Measurements from ENCODE around the gene LMF1. TPM values are rescaled to one million over a fixed set of nuclear protein-coding genes. Genes with fewer than 3 reads are reported as not detected.
"Not testable (repeated sequence)": the region's sequence is repeated elsewhere in the genome, so short reads cannot be mapped to it uniquely, and the experiment has no call there.

The LMF1 gene
- total RNA-seq, 2 donors from 2014 or later = 12.3 to 17.8 TPM

GRCh38 chr16:896261-897199, 74.3 kb downstream of the LMF1 start:
- H3K27ac Mint-ChIP-seq = no peak overlapping the region
- H3K4me1 Mint-ChIP-seq = no peaks in the 10 kb centered on the region
- no peak for ATAC-seq (replicated peaks)
- H3K9me3 Mint-ChIP-seq = no peaks in the 10 kb centered on the region
- no peak overlapping the region for H3K4me3 Mint-ChIP-seq
- no peaks in the 10 kb centered on the region for H3K27me3 Mint-ChIP-seq
- H3K36me3 Mint-ChIP-seq (ENCODE audit: low read depth) = no peaks in the 10 kb centered on the region

GRCh38 chr16:895371-895770, 75.4 kb downstream of the LMF1 start:
- H3K27ac Mint-ChIP-seq = no peak overlapping the region
- H3K27me3 Mint-ChIP-seq = no peaks in the 10 kb centered on the region
- ATAC-seq (replicated peaks) = no peak
- H3K9me3 Mint-ChIP-seq = no peaks in the 10 kb centered on the region
- H3K36me3 Mint-ChIP-seq (ENCODE audit: low read depth) = no peaks in the 10 kb centered on the region
- no peaks in the 10 kb centered on the region for H3K4me1 Mint-ChIP-seq
- H3K4me3 Mint-ChIP-seq = no peak overlapping the region

GRCh38 chr16:894841-895240, 75.9 kb downstream of the LMF1 start:
- Mint-ChIP-seq H3K9me3 (no peaks in the 10 kb centered on the region), H3K27me3 (no peaks in the 10 kb centered on the region), H3K27ac (no peak overlapping the region), H3K36me3 (ENCODE audit: low read depth) (no peaks in the 10 kb centered on the region), H3K4me3 (no peak overlapping the region), H3K4me1 (no peaks in the 10 kb centered on the region)
- no peak for ATAC-seq (replicated peaks)

GRCh38 chr16:894136-894535, 76.6 kb downstream of the LMF1 start:
- no peak for ATAC-seq (replicated peaks)
- Mint-ChIP-seq H3K27me3 (no peaks in the 10 kb centered on the region), H3K4me3 (no peak overlapping the region), H3K27ac (no peak overlapping the region), H3K36me3 (ENCODE audit: low read depth) (no peaks in the 10 kb centered on the region), H3K9me3 (no peaks in the 10 kb centered on the region), H3K4me1 (no peaks in the 10 kb centered on the region)

- no peaks in the 10 kb centered on the region for H3K4me1 Mint-ChIP-seq
- ATAC-seq (replicated peaks) = no peak
Observed at GRCh38 chr16:893360-893759, 77.4 kb downstream of the LMF1 start.

GRCh38 chr16:892536-893255, 78.1 kb downstream of the LMF1 start:
- ATAC-seq (replicated peaks) = no peak
- Mint-ChIP-seq H3K27me3 (no peaks in the 10 kb centered on the region), H3K27ac (no peak overlapping the region), H3K4me3 (no peak overlapping the region), H3K4me1 (no peaks in the 10 kb centered on the region), H3K9me3 (no peaks in the 10 kb centered on the region), H3K36me3 (ENCODE audit: low read depth) (no peaks in the 10 kb centered on the region)

More at GRCh38 chr16:893360-893759, 77.4 kb downstream of the LMF1 start:
- Mint-ChIP-seq H3K9me3 (no peaks in the 10 kb centered on the region), H3K36me3 (ENCODE audit: low read depth) (no peaks in the 10 kb centered on the region), H3K27ac (no peak overlapping the region), H3K27me3 (no peaks in the 10 kb centered on the region), H3K4me3 (no peak overlapping the region)

- Mint-ChIP-seq H3K27me3 (no peaks in the 10 kb centered on the region), H3K36me3 (ENCODE audit: low read depth) (no peaks in the 10 kb centered on the region), H3K27ac (no peak overlapping the region), H3K9me3 (no peaks in the 10 kb centered on the region), H3K4me1 (no peaks in the 10 kb centered on the region), H3K4me3 (no peak overlapping the region)
- no peak for ATAC-seq (replicated peaks)
Observed at GRCh38 chr16:892006-892405, 78.8 kb downstream of the LMF1 start.

GRCh38 chr16:891353-891740, 79.4 kb downstream of the LMF1 start:
- Mint-ChIP-seq H3K9me3 (no peaks in the 10 kb centered on the region), H3K4me1 (no peaks in the 10 kb centered on the region), H3K27ac (no peak overlapping the region), H3K27me3 (no peaks in the 10 kb centered on the region), H3K36me3 (ENCODE audit: low read depth) (no peaks in the 10 kb centered on the region), H3K4me3 (no peak overlapping the region)
- ATAC-seq (replicated peaks) = no peak

- Mint-ChIP-seq H3K9me3 (no peaks in the 10 kb centered on the region), H3K27ac (no peak overlapping the region), H3K27me3 (no peaks in the 10 kb centered on the region), H3K4me1 (no peaks in the 10 kb centered on the region), H3K4me3 (no peak overlapping the region), H3K36me3 (ENCODE audit: low read depth) (no peaks in the 10 kb centered on the region)
- ATAC-seq (replicated peaks) = no peak
Observed at GRCh38 chr16:890716-891352, 80.0 kb downstream of the LMF1 start.

- Mint-ChIP-seq H3K4me1 (no peaks in the 10 kb centered on the region), H3K36me3 (ENCODE audit: low read depth) (no peaks in the 10 kb centered on the region), H3K9me3 (no peaks in the 10 kb centered on the region), H3K27ac (no peak overlapping the region), H3K4me3 (no peak overlapping the region), H3K27me3 (no peaks in the 10 kb centered on the region)
- no peak for ATAC-seq (replicated peaks)
Observed at GRCh38 chr16:890217-890616, 80.6 kb downstream of the LMF1 start.

GRCh38 chr16:889586-889985, 81.2 kb downstream of the LMF1 start:
- Mint-ChIP-seq H3K36me3 (ENCODE audit: low read depth) (no peaks in the 10 kb centered on the region), H3K27ac (no peak overlapping the region)

GRCh38 chr16:888901-889570, 81.7 kb downstream of the LMF1 start:
- H3K36me3 Mint-ChIP-seq (ENCODE audit: low read depth) = no peaks in the 10 kb centered on the region
- no peak overlapping the region for H3K4me3 Mint-ChIP-seq
- no peaks in the 10 kb centered on the region for H3K9me3 Mint-ChIP-seq
- no peaks in the 10 kb centered on the region for H3K4me1 Mint-ChIP-seq
- H3K27ac Mint-ChIP-seq = no peak overlapping the region
- H3K27me3 Mint-ChIP-seq = no peaks in the 10 kb centered on the region
- no peak for ATAC-seq (replicated peaks)

More at GRCh38 chr16:889586-889985, 81.2 kb downstream of the LMF1 start:
- Mint-ChIP-seq H3K4me1 (no peaks in the 10 kb centered on the region), H3K9me3 (no peaks in the 10 kb centered on the region), H3K4me3 (no peak overlapping the region), H3K27me3 (no peaks in the 10 kb centered on the region)
- ATAC-seq (replicated peaks) = no peak

- H3K4me3 Mint-ChIP-seq; H3K27me3 Mint-ChIP-seq; H3K36me3 Mint-ChIP-seq (ENCODE audit: low read depth); H3K4me1 Mint-ChIP-seq; H3K9me3 Mint-ChIP-seq; H3K27ac Mint-ChIP-seq; ATAC-seq (replicated peaks): not testable (repeated sequence)
Observed at GRCh38 chr16:888456-888855, 82.3 kb downstream of the LMF1 start.

GRCh38 chr16:887846-888245, 82.9 kb downstream of the LMF1 start:
- Mint-ChIP-seq H3K4me3 (no peak overlapping the region), H3K36me3 (ENCODE audit: low read depth) (no peaks in the 10 kb centered on the region), H3K4me1 (no peaks in the 10 kb centered on the region), H3K9me3 (no peaks in the 10 kb centered on the region), H3K27ac (no peak overlapping the region), H3K27me3 (no peaks in the 10 kb centered on the region)
- ATAC-seq (replicated peaks) = no peak
